ENCODE results near the gene ECT2. TPM values are rescaled to one million over a fixed set of nuclear protein-coding genes. Genes with fewer than 3 reads are reported as not detected.

ECT2 gene
- total RNA-seq, 1 donor from 2014 or later: 45.1 TPM

GRCh38 chr3:172846103-172846561, 95.6 kb downstream of the ECT2 start:
- no peak for DNase-seq (ENCODE audit: extremely low spot score, unreplicated experiment)
- Mint-ChIP-seq H3K27me3 (no peaks in the 10 kb centered on the region), H3K4me1 (ENCODE audit: unreplicated experiment) (peaks cover 13% of the 10 kb centered on the region), H3K27ac (no peak overlapping the region), H3K4me3 (no peak overlapping the region), H3K9me3 (peaks cover 6% of the 10 kb centered on the region), H3K36me3 (no peaks in the 10 kb centered on the region)
- no peak for TF ChIP-seq CTCF (conservative IDR thresholded peaks at IDR 0.05)

- Mint-ChIP-seq H3K4me1 (ENCODE audit: unreplicated experiment) (peaks cover 13% of the 10 kb centered on the region), H3K27ac (no peak overlapping the region), H3K36me3 (no peaks in the 10 kb centered on the region), H3K4me3 (no peak overlapping the region), H3K27me3 (no peaks in the 10 kb centered on the region), H3K9me3 (peaks cover 6% of the 10 kb centered on the region)
- TF ChIP-seq CTCF (conservative IDR thresholded peaks at IDR 0.05): no peak
- DNase-seq (ENCODE audit: extremely low spot score, unreplicated experiment): no peak
Measured at GRCh38 chr3:172846706-172847105, 96.2 kb downstream of the ECT2 start.

GRCh38 chr3:172847292-172847691, 96.8 kb downstream of the ECT2 start:
- peaks cover 6% of the 10 kb centered on the region for H3K9me3 Mint-ChIP-seq
- H3K4me3 Mint-ChIP-seq: no peak overlapping the region
- H3K4me1 Mint-ChIP-seq (ENCODE audit: unreplicated experiment): peaks cover 13% of the 10 kb centered on the region
- H3K27me3 Mint-ChIP-seq: no peaks in the 10 kb centered on the region
- H3K27ac Mint-ChIP-seq: no peak overlapping the region
- no peak for DNase-seq (ENCODE audit: extremely low spot score, unreplicated experiment)
- H3K36me3 Mint-ChIP-seq: no peaks in the 10 kb centered on the region
- no peak for TF ChIP-seq CTCF (conservative IDR thresholded peaks at IDR 0.05)

- Mint-ChIP-seq H3K27ac (no peak overlapping the region), H3K36me3 (no peaks in the 10 kb centered on the region)
Measured at GRCh38 chr3:172848910-172849309, 98.4 kb downstream of the ECT2 start.

GRCh38 chr3:172853005-172853404, 102.5 kb downstream of the ECT2 start:
- Mint-ChIP-seq H3K27me3 (peaks cover 2% of the 10 kb centered on the region), H3K9me3 (no peaks in the 10 kb centered on the region), H3K27ac (no peak overlapping the region), H3K4me1 (ENCODE audit: unreplicated experiment) (peaks cover 6% of the 10 kb centered on the region), H3K4me3 (no peak overlapping the region), H3K36me3 (no peaks in the 10 kb centered on the region)
- DNase-seq (ENCODE audit: extremely low spot score, unreplicated experiment): no peak
- no peak for TF ChIP-seq CTCF (conservative IDR thresholded peaks at IDR 0.05)

More at GRCh38 chr3:172848910-172849309, 98.4 kb downstream of the ECT2 start:
- Mint-ChIP-seq H3K9me3 (no peaks in the 10 kb centered on the region), H3K4me1 (ENCODE audit: unreplicated experiment) (peaks cover 13% of the 10 kb centered on the region), H3K27me3 (no peaks in the 10 kb centered on the region), H3K4me3 (no peak overlapping the region)
- no peak for TF ChIP-seq CTCF (conservative IDR thresholded peaks at IDR 0.05)
- DNase-seq (ENCODE audit: extremely low spot score, unreplicated experiment): no peak
